Liver (tissue), 3 donors: Measurements from ENCODE around the gene SAE1.

Source experiments
- FOXA2 ChIP-seq: IDR thresholded peaks from 2 replicates; pipeline ENCODE4 v1.6.1; 2016; ENCODE audit warnings: antibody characterized with exemption
- GABPA ChIP-seq, 2 donors: IDR thresholded peaks in 1 of 2; conservative IDR thresholded peaks in 1 of 2; 2 replicates each; pipeline ENCODE4 v1.6.1; 2016; ENCODE audit warnings: antibody characterized with exemption in 2 of 2, mild to moderate bottlenecking in 1 of 2, moderate library complexity in 1 of 2
- HNF4G ChIP-seq: IDR thresholded peaks from 2 replicates; pipeline ENCODE4 v1.6.1; 2016; ENCODE audit warnings: antibody characterized with exemption
- JUND ChIP-seq, 2 donors: IDR thresholded peaks; 2 replicates each; pipeline ENCODE4 v1.6.1; 2016; ENCODE audit warnings: antibody characterized with exemption in 2 of 2
- RAD21 ChIP-seq, 2 donors: IDR thresholded peaks; 2 replicates each; pipeline ENCODE4 v1.6.1; 2016; ENCODE audit warnings: antibody characterized with exemption in 2 of 2, mild to moderate bottlenecking in 2 of 2
- SP1 ChIP-seq: IDR thresholded peaks from 2 replicates; pipeline ENCODE4 v1.6.1; 2018; ENCODE audit warnings: antibody characterized with exemption, mild to moderate bottlenecking
- YY1 ChIP-seq: IDR thresholded peaks from 2 replicates; pipeline ENCODE4 v1.6.1; 2016; ENCODE audit warnings: antibody characterized with exemption, mild to moderate bottlenecking
- TF ChIP-seq, protein P1 (sequence below): fragments of 150-350 bp; IDR thresholded peaks from 2 replicates; pipeline ENCODE4 v1.5.1; 2017; ENCODE audit warnings: improper control_type of control experiment, low read depth, low read length; ENCODE audit not compliant: missing input control
- TF ChIP-seq, protein P2 (sequence below): IDR thresholded peaks from 2 replicates; pipeline ENCODE4 v1.6.1; 2016; ENCODE audit warnings: antibody characterized with exemption, mild to moderate bottlenecking
- TF ChIP-seq, protein P3 (sequence below): IDR thresholded peaks from 2 replicates; pipeline ENCODE4 v1.6.1; 2016; ENCODE audit warnings: antibody characterized with exemption
- TF ChIP-seq, protein P4 (sequence below): IDR thresholded peaks from 2 replicates; pipeline ENCODE4 v1.6.1; 2016; ENCODE audit warnings: antibody characterized with exemption
- donor health status: healthy.
- donor health status: healthy.

DNA sequence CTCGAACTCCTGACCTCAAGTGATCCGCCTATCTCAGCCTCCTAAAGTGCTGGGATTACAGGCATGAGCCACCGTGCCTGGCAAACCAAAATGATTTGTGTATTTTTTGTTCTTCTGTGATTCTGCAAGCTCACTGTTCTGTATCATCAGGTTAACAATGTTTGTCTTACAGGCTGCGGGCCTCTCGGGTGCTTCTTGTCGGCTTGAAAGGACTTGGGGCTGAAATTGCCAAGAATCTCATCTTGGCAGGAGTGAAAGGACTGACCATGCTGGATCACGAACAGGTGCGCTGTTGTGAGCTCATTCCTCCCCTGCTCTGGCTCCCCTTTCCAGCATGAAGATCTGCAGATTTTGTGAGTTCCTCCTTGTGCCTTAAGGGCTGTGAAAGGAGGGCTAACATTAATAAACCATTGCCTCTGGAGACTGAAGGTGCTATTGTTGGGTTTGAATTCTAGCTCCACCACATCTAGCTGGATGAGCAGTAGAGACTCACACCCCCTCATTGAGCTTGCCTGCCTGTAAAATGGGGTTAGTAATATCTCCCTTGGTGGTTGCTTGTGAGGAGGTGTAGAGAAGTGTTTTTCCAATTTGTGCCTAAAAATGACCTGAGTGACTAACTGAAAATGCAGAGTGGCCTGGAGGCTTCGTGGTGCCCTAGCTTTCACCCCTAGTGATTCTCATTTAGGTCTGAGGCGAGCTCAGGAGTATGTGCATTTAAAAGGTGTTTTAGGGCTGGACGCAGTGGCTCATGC, 12.9 kb downstream of the SAE1 start:
- TF ChIP-seq, protein P1, sequence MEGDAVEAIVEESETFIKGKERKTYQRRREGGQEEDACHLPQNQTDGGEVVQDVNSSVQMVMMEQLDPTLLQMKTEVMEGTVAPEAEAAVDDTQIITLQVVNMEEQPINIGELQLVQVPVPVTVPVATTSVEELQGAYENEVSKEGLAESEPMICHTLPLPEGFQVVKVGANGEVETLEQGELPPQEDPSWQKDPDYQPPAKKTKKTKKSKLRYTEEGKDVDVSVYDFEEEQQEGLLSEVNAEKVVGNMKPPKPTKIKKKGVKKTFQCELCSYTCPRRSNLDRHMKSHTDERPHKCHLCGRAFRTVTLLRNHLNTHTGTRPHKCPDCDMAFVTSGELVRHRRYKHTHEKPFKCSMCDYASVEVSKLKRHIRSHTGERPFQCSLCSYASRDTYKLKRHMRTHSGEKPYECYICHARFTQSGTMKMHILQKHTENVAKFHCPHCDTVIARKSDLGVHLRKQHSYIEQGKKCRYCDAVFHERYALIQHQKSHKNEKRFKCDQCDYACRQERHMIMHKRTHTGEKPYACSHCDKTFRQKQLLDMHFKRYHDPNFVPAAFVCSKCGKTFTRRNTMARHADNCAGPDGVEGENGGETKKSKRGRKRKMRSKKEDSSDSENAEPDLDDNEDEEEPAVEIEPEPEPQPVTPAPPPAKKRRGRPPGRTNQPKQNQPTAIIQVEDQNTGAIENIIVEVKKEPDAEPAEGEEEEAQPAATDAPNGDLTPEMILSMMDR: no peak
- TF ChIP-seq, protein P2, sequence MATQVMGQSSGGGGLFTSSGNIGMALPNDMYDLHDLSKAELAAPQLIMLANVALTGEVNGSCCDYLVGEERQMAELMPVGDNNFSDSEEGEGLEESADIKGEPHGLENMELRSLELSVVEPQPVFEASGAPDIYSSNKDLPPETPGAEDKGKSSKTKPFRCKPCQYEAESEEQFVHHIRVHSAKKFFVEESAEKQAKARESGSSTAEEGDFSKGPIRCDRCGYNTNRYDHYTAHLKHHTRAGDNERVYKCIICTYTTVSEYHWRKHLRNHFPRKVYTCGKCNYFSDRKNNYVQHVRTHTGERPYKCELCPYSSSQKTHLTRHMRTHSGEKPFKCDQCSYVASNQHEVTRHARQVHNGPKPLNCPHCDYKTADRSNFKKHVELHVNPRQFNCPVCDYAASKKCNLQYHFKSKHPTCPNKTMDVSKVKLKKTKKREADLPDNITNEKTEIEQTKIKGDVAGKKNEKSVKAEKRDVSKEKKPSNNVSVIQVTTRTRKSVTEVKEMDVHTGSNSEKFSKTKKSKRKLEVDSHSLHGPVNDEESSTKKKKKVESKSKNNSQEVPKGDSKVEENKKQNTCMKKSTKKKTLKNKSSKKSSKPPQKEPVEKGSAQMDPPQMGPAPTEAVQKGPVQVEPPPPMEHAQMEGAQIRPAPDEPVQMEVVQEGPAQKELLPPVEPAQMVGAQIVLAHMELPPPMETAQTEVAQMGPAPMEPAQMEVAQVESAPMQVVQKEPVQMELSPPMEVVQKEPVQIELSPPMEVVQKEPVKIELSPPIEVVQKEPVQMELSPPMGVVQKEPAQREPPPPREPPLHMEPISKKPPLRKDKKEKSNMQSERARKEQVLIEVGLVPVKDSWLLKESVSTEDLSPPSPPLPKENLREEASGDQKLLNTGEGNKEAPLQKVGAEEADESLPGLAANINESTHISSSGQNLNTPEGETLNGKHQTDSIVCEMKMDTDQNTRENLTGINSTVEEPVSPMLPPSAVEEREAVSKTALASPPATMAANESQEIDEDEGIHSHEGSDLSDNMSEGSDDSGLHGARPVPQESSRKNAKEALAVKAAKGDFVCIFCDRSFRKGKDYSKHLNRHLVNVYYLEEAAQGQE: no peak
- TF ChIP-seq JUND (IDR thresholded peaks at IDR 0.05) (no peak), YY1 (no peak), GABPA (IDR thresholded peaks at IDR 0.05 in 1 of 2, conservative IDR thresholded peaks at IDR 0.05 in 1 of 2) (no peak), SP1 (no peak), FOXA2 (no peak), RAD21 (IDR thresholded peaks at IDR 0.05) (no peak), HNF4G (no peak)
- TF ChIP-seq, protein P3, sequence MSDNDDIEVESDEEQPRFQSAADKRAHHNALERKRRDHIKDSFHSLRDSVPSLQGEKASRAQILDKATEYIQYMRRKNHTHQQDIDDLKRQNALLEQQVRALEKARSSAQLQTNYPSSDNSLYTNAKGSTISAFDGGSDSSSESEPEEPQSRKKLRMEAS: no peak
- TF ChIP-seq, protein P4, sequence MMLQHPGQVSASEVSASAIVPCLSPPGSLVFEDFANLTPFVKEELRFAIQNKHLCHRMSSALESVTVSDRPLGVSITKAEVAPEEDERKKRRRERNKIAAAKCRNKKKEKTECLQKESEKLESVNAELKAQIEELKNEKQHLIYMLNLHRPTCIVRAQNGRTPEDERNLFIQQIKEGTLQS: no peak
